ENCODE results near the gene ZEB1. TPM values are rescaled to one million over a fixed set of nuclear protein-coding genes. Genes with fewer than 3 reads are reported as not detected.

Gene ZEB1
- total RNA-seq, 1 experiment from 2014 or later: 1.4 TPM

DNA sequence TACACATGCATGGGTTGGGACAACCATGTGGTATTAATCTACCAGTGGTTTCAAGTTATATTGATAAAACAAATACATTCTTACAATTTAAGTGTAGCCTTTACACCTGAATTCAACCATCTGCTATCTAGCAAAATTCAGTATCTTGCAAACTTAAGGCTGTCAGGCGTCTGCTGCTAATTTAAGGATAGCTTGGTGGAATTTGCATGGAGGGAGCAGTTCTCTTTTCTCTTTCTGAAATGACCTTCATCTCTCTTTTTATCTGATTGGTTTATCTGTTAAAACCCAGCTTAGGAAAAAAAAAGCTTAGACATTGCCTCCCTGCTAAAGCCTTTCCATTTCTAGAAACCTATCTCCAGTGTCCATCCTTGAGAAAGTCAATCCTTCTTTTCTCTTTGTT is 102.3 kb downstream of the ZEB1 start:
- TF ChIP-seq EZH2 (IDR thresholded peaks at IDR 0.05; ENCODE audit: low read depth): no peak
- no peak for TF ChIP-seq CTCF (conservative IDR thresholded peaks at IDR 0.05)
- Histone ChIP-seq H3K9me3 (ENCODE audit: insufficient read depth, low read depth) (no peaks in the 10 kb centered on the region), H3K27me3 (ENCODE audit: insufficient read depth, low read depth) (no peaks in the 10 kb centered on the region), H2AFZ (no peak overlapping the region), H3K36me3 (ENCODE audit: low read depth) (no peaks in the 10 kb centered on the region), H3K4me2 (no peak overlapping the region), H3K4me1 (replicated peaks; ENCODE audit: insufficient read depth) (no peaks in the 10 kb centered on the region), H3K9me2 (ENCODE audit: insufficient read depth) (no peaks in the 10 kb centered on the region; the same call in 1 of the 2 replicates), H4K20me1 (ENCODE audit: insufficient read depth) (no peaks in the 10 kb centered on the region), H3K79me2 (ENCODE audit: low read depth) (no peaks in the 10 kb centered on the region), H3K27ac (no peak overlapping the region), H3F3A (ENCODE audit: insufficient read depth, low read depth) (no peaks in the 10 kb centered on the region), H3K4me3 (no peak overlapping the region)
- intact Hi-C loops (cut with micrococcal nuclease; ENCODE audit: unreplicated experiment): no loop called here
- ChIA-PET POLR2A (ENCODE audit: unreplicated experiment) (no interaction called here), CTCF (no interaction called here)
- BruUV-seq (replicated peaks): no TSS peak
- DNase-seq: no peak

- H3K9me3 ChIP-seq (ENCODE audit: insufficient read depth, low read depth): no peaks in the 10 kb centered on the region
- no peak for DNase-seq
- H2AFZ ChIP-seq: no peak overlapping the region
- CTCF ChIA-PET: no interaction called here
- H3K27ac ChIP-seq: no peak overlapping the region
- intact Hi-C loops (cut with micrococcal nuclease; ENCODE audit: unreplicated experiment): no loop called here
- no peaks in the 10 kb centered on the region for H3F3A ChIP-seq (ENCODE audit: insufficient read depth, low read depth)
- no peaks in the 10 kb centered on the region for H3K36me3 ChIP-seq (ENCODE audit: low read depth)
- TF ChIP-seq EZH2 (IDR thresholded peaks at IDR 0.05; ENCODE audit: low read depth) (no peak), CTCF (conservative IDR thresholded peaks at IDR 0.05) (no peak)
- H3K79me2 ChIP-seq (ENCODE audit: low read depth): no peaks in the 10 kb centered on the region
- no peak overlapping the region for H3K4me2 ChIP-seq
- no peaks in the 10 kb centered on the region; the same call in 1 of the 2 replicates for H3K9me2 ChIP-seq (ENCODE audit: insufficient read depth)
- H3K4me3 ChIP-seq: no peak overlapping the region
- H4K20me1 ChIP-seq (ENCODE audit: insufficient read depth): no peaks in the 10 kb centered on the region
- H3K4me1 ChIP-seq (replicated peaks; ENCODE audit: insufficient read depth): no peaks in the 10 kb centered on the region
- POLR2A ChIA-PET (ENCODE audit: unreplicated experiment): no interaction called here
- BruUV-seq (replicated peaks): no TSS peak
- H3K27me3 ChIP-seq (ENCODE audit: insufficient read depth, low read depth): no peaks in the 10 kb centered on the region
These were observed 103.6 kb downstream of the ZEB1 start for GRCh38 chr10:31422634-31423033.

DNA sequence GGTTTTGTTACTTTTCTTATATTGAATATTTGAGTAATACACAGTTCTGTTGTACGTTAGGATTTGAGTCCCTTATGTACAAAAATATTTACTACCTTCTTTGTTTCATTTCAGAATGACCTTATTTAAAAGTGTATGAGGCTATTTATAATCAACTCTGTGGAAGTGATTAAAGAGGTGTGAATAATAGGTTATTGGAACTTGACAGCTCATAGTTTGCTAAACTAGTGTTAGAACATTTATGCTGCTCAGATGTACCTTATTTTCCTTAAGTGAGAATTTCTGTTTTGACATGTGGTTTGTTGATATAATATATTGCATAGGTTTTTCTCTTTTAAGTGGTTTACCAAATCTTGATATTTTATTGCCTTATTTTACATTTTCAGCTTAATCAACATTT is 105.5 kb downstream of the ZEB1 start:
- TF ChIP-seq EZH2 (IDR thresholded peaks at IDR 0.05; ENCODE audit: low read depth) (no peak), CTCF (conservative IDR thresholded peaks at IDR 0.05) (no peak)
- no peak overlapping the region for H3K4me2 ChIP-seq
- no peaks in the 10 kb centered on the region for H3K79me2 ChIP-seq (ENCODE audit: low read depth)
- no peak overlapping the region for H3K27ac ChIP-seq
- intact Hi-C loops (cut with micrococcal nuclease; ENCODE audit: unreplicated experiment): no loop called here
- H3K4me1 ChIP-seq (replicated peaks; ENCODE audit: insufficient read depth): no peaks in the 10 kb centered on the region
- no peaks in the 10 kb centered on the region for H3K36me3 ChIP-seq (ENCODE audit: low read depth)
- BruUV-seq (replicated peaks): no TSS peak
- POLR2A ChIA-PET (ENCODE audit: unreplicated experiment): no interaction called here
- no peak for DNase-seq
- no peaks in the 10 kb centered on the region for H4K20me1 ChIP-seq (ENCODE audit: insufficient read depth)
- CTCF ChIA-PET: no interaction called here
- no peak overlapping the region for H3K4me3 ChIP-seq
- H3K27me3 ChIP-seq (ENCODE audit: insufficient read depth, low read depth): no peaks in the 10 kb centered on the region
- no peaks in the 10 kb centered on the region for H3F3A ChIP-seq (ENCODE audit: insufficient read depth, low read depth)
- no peaks in the 10 kb centered on the region for H3K9me3 ChIP-seq (ENCODE audit: insufficient read depth, low read depth)
- no peaks in the 10 kb centered on the region; the same call in 1 of the 2 replicates for H3K9me2 ChIP-seq (ENCODE audit: insufficient read depth)
- H2AFZ ChIP-seq: no peak overlapping the region

Data from PC-9 (cell line).